Fibroblast of mammary gland (primary cell): ENCODE measurements around the gene IMP4.
A peak's percentile ranks its signal among the peaks of the same experiment; 100 is the strongest.
"Not testable (repeated sequence)": the region's sequence is repeated elsewhere in the genome, so short reads cannot be mapped to it uniquely, and the experiment has no call there.

Source experiments
- DNase-seq: peaks from one replicate; pipeline ENCODE4 v3.0.0-alpha.2; 2010; ENCODE audit warnings: low read depth
- H3K4me3 ChIP-seq: 2 replicates; pipeline ENCODE4 v1.5.1; 2011; ENCODE audit warnings: low read depth, mild to moderate bottlenecking, low read length, moderate library complexity; ENCODE audit not compliant: control insufficient read depth
- CTCF ChIP-seq: conservative IDR thresholded peaks from 2 replicates; pipeline ENCODE4 v1.5.1; 2011; ENCODE audit warnings: low read depth, low read length, inconsistent platforms; ENCODE audit not compliant: control insufficient read depth, insufficient read depth

Gene IMP4

GRCh38 chr2:130327703-130328527 is 14.8 kb upstream of the IMP4 start:
- H3K4me3 ChIP-seq: no peak overlapping the region
- TF ChIP-seq CTCF: no peak
- DNase-seq: peak; percentile 43

GRCh38 chr2:130328710-130329109 is 14.0 kb upstream of the IMP4 start:
- no peak for DNase-seq
- no peak for TF ChIP-seq CTCF
- no peak overlapping the region for H3K4me3 ChIP-seq

GRCh38 chr2:130332271-130333073 is 10.2 kb upstream of the IMP4 start:
- TF ChIP-seq CTCF: peak; percentile 98
- peak; percentile 86 for DNase-seq
- no peak overlapping the region for H3K4me3 ChIP-seq

GRCh38 chr2:130333253-130333652 is 9.4 kb upstream of the IMP4 start:
- not testable (repeated sequence) for DNase-seq, H3K4me3 ChIP-seq

- TF ChIP-seq CTCF: no peak
- no peak overlapping the region for H3K4me3 ChIP-seq
- DNase-seq: no peak
These were observed 8.7 kb upstream of the IMP4 start for GRCh38 chr2:130334026-130334425.

- TF ChIP-seq CTCF: no peak
- no peak overlapping the region for H3K4me3 ChIP-seq
- no peak for DNase-seq
These were observed 7.5 kb upstream of the IMP4 start for GRCh38 chr2:130335226-130335625.
